B cell (primary cell): ENCODE results near the gene OR10AD1.

Source experiments
- EZH2 ChIP-seq: IDR thresholded peaks from 2 replicates; pipeline ENCODE4 v1.6.1; 2012; ENCODE audit warnings: borderline replicate concordance, low read depth, mild to moderate bottlenecking, moderate library complexity, low read length; ENCODE audit not compliant: insufficient read depth, poor library complexity, severe bottlenecking
- TF ChIP-seq, protein P1 (sequence below): fragments of 200-600 bp; IDR thresholded peaks from one replicate; pipeline ENCODE4 v1.8.0; 2022; ENCODE audit warnings: antibody characterized with exemption, mild to moderate bottlenecking

DNA sequence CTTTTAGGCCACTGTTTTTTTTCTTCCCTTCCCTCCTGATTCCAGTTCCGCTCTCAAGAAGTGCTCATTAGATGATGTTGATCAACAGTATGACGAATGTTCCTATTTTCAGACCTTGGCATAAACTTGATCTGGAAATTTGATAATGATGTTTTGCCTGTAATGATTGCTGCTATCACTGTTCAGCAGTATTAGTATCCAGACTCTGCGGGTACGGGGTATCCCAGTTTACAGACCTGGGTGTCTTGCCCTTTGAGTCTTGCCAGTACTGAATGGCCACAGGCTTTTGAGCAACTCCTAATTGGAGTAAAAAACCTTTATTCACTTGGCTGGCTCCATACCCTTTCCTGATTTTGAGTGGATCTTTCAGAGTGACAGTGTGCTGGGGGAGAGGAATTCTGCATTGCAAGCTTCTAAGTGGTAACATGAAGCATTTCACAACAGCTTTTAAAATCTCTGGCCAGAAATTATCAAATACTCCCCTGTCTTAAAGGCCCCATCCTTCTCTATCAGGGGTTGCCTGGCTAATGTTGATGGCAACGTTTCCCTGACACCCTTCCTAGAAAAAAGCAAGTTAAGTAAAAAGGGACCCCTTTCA, 39.8 kb downstream of the OR10AD1 start:
- TF ChIP-seq, protein P1, sequence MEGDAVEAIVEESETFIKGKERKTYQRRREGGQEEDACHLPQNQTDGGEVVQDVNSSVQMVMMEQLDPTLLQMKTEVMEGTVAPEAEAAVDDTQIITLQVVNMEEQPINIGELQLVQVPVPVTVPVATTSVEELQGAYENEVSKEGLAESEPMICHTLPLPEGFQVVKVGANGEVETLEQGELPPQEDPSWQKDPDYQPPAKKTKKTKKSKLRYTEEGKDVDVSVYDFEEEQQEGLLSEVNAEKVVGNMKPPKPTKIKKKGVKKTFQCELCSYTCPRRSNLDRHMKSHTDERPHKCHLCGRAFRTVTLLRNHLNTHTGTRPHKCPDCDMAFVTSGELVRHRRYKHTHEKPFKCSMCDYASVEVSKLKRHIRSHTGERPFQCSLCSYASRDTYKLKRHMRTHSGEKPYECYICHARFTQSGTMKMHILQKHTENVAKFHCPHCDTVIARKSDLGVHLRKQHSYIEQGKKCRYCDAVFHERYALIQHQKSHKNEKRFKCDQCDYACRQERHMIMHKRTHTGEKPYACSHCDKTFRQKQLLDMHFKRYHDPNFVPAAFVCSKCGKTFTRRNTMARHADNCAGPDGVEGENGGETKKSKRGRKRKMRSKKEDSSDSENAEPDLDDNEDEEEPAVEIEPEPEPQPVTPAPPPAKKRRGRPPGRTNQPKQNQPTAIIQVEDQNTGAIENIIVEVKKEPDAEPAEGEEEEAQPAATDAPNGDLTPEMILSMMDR = no peak
- TF ChIP-seq EZH2 = no peak
